ENCODE data around the gene FAM24A. TPM values are rescaled to one million over a fixed set of nuclear protein-coding genes. Genes with fewer than 3 reads are reported as not detected.

FAM24A gene
- total RNA-seq, 1 donor from 2014 or later, result not detected

Other genes starting within 250 kb of the FAM24A start
- not detected for gene C10orf120, start 210.8 kb upstream of the FAM24A start, total RNA-seq (ENCODE audit: unreplicated experiment)
- gene CUZD1, start 64.8 kb upstream of the FAM24A start, total RNA-seq (ENCODE audit: unreplicated experiment), result 0.54 TPM
- 2.7 TPM for gene FAM24B, start 31.0 kb upstream of the FAM24A start, total RNA-seq (ENCODE audit: unreplicated experiment)
- 9.9 TPM for gene C10orf88, start 43.6 kb downstream of the FAM24A start, total RNA-seq (ENCODE audit: unreplicated experiment)
- gene PSTK, start 69.8 kb downstream of the FAM24A start, total RNA-seq (ENCODE audit: unreplicated experiment), result 5.2 TPM
- 14.9 TPM for gene IKZF5, start 98.2 kb downstream of the FAM24A start, total RNA-seq (ENCODE audit: unreplicated experiment)
- 35.6 TPM for gene ACADSB, start 98.4 kb downstream of the FAM24A start, total RNA-seq (ENCODE audit: unreplicated experiment)
- gene HMX3, start 225.4 kb downstream of the FAM24A start, total RNA-seq (ENCODE audit: unreplicated experiment), result not detected
- gene HMX2, start 237.5 kb downstream of the FAM24A start, total RNA-seq (ENCODE audit: unreplicated experiment), result not detected
- 107 TPM for gene BUB3, start 243.8 kb downstream of the FAM24A start, total RNA-seq (ENCODE audit: unreplicated experiment)

Measured in endothelial cell (in vitro differentiated cells).